GM12878 (cell line): ENCODE results near the gene CMSS1.

ENCODE experiments used
- CHD4 ChIP-seq: fragments of 200-600 bp; sonication (generic); IDR thresholded peaks from 2 replicates; pipeline ENCODE4 v1.6.1; 2016; ENCODE audit warnings: mild to moderate bottlenecking
- CREB1 ChIP-seq: IDR thresholded peaks from 2 replicates; pipeline ENCODE4 v1.6.1; 2012; ENCODE audit warnings: low read depth, mild to moderate bottlenecking, inconsistent platforms
- CTCF ChIP-seq, 3 experiments: IDR thresholded peaks in 2 of 3; conservative IDR thresholded peaks in 1 of 3; 2 replicates each; pipeline ENCODE4 v1.5.1; 2011; ENCODE audit warnings: low read depth in 3 of 3, low read length in 3 of 3, mild to moderate bottlenecking in 3 of 3, control low read depth in 2 of 3, moderate library complexity in 2 of 3, inconsistent platforms in 1 of 3, mixed read lengths in 1 of 3; ENCODE audit not compliant: control insufficient read depth in 2 of 3, insufficient read depth in 1 of 3; ENCODE audit errors: extremely low read depth in 1 of 3
- EED ChIP-seq: sonication (generic); IDR thresholded peaks from 2 replicates; pipeline ENCODE4 v1.6.1; 2016; ENCODE audit warnings: antibody characterized with exemption, low read depth
- MAX ChIP-seq: IDR thresholded peaks from 2 replicates; pipeline ENCODE4 v1.6.1; 2012; ENCODE audit warnings: low read depth, low read length, improper control_type of control experiment
- NKRF ChIP-seq: fragments of 450-650 bp; conservative IDR thresholded peaks from 2 replicates; pipeline ENCODE4 v1.6.1; 2017; ENCODE audit warnings: mild to moderate bottlenecking, moderate library complexity
- POLR2AphosphoS5 ChIP-seq: IDR thresholded peaks from 2 replicates; pipeline ENCODE4 v1.6.1; 2011; ENCODE audit warnings: mild to moderate bottlenecking, low read length, inconsistent platforms
- RAD21 ChIP-seq: IDR thresholded peaks from 2 replicates; pipeline ENCODE4 v1.6.1; 2011; ENCODE audit warnings: mild to moderate bottlenecking, low read depth, low read length, moderate library complexity; ENCODE audit not compliant: insufficient read depth
- SIN3A ChIP-seq: IDR thresholded peaks from 2 replicates; pipeline ENCODE4 v1.6.1; 2012; ENCODE audit warnings: low read depth, low read length, improper control_type of control experiment
- SP1 ChIP-seq: IDR thresholded peaks from one replicate; pipeline ENCODE4 v1.6.1; 2011; ENCODE audit warnings: low read depth, low read length
- ZBTB11 ChIP-seq: fragments of 450-650 bp; formaldehyde crosslinking; IDR thresholded peaks from 2 replicates; pipeline ENCODE4 v1.5.0; 2022; ENCODE audit warnings: mild to moderate bottlenecking, missing genetic modification characterization
- ZNF274 ChIP-seq: IDR thresholded peaks from one replicate; pipeline ENCODE4 v1.8.0; 2011; ENCODE audit not compliant: insufficient read length, insufficient read depth
- ZNF592 ChIP-seq: fragments of 450-650 bp; IDR thresholded peaks from 2 replicates; pipeline ENCODE4 v1.6.1; 2017; ENCODE audit warnings: mild to moderate bottlenecking, moderate library complexity

- TF ChIP-seq CTCF (IDR thresholded peaks at IDR 0.05 in 2 of 3, conservative IDR thresholded peaks at IDR 0.05 in 1 of 3; ENCODE audit: control insufficient read depth in 2 of 3, extremely low read depth in 1 of 3, insufficient read depth in 1 of 3, low read depth in 3 of 3, low read length in 3 of 3), result no peak
- no peak for TF ChIP-seq SP1
- TF ChIP-seq POLR2AphosphoS5, result no peak
- no peak for TF ChIP-seq CREB1
- no peak for TF ChIP-seq MAX
- TF ChIP-seq RAD21, result no peak
- no peak for TF ChIP-seq ZNF274
- no peak for TF ChIP-seq ZNF592
- no peak for TF ChIP-seq NKRF
- TF ChIP-seq SIN3A, result no peak
- TF ChIP-seq CHD4, result no peak
- no peak for TF ChIP-seq EED
- no peak for TF ChIP-seq ZBTB11 (CRISPR knock-in tag)
These were observed 110.2 kb downstream of the CMSS1 start for GRCh38 chr3:99927671-99928457.
